NCI-H1092 treated with DMSO at 0.1 percent for 48 hours (cell line): ENCODE data around the gene EFL1.
"Not testable (repeated sequence)": the region's sequence is repeated elsewhere in the genome, so short reads cannot be mapped to it uniquely, and the experiment has no call there.

Source experiments
- DNase-seq: peaks from one replicate; lab custom pipeline; 2025; lab: John Stamatoyannopoulos, UW

Gene EFL1

GRCh38 chr15:82197733-82198594, 64.6 kb downstream of the EFL1 start:
- peak; percentile 13 for DNase-seq

- no peak for DNase-seq
Observed at GRCh38 chr15:82196353-82196752, 66.2 kb downstream of the EFL1 start.

GRCh38 chr15:82195818-82196217, 66.7 kb downstream of the EFL1 start:
- not testable (repeated sequence) for DNase-seq

GRCh38 chr15:82194488-82194887, 68.0 kb downstream of the EFL1 start:
- DNase-seq, result not testable (repeated sequence)

GRCh38 chr15:82193435-82193834, 69.1 kb downstream of the EFL1 start:
- not testable (repeated sequence) for DNase-seq

- not testable (repeated sequence) for DNase-seq
Observed at GRCh38 chr15:82192394-82192793, 70.1 kb downstream of the EFL1 start.

GRCh38 chr15:82186719-82187406, 75.7 kb downstream of the EFL1 start:
- DNase-seq, result no peak

GRCh38 chr15:82186161-82186560, 76.4 kb downstream of the EFL1 start:
- DNase-seq, result no peak

- no peak for DNase-seq
Observed at GRCh38 chr15:82184776-82185175, 77.8 kb downstream of the EFL1 start.

GRCh38 chr15:82184355-82184754, 78.2 kb downstream of the EFL1 start:
- no peak for DNase-seq

GRCh38 chr15:82183121-82184031, 79.2 kb downstream of the EFL1 start:
- no peak for DNase-seq

GRCh38 chr15:82181371-82181770, 81.2 kb downstream of the EFL1 start:
- DNase-seq, result no peak

GRCh38 chr15:82178061-82178460, 84.5 kb downstream of the EFL1 start:
- DNase-seq, result no peak

GRCh38 chr15:82177291-82178010, 85.1 kb downstream of the EFL1 start:
- DNase-seq, result no peak

- no peak for DNase-seq
Observed at GRCh38 chr15:82176542-82176941, 86.0 kb downstream of the EFL1 start.

- no peak for DNase-seq
Observed at GRCh38 chr15:82174471-82175235, 87.9 kb downstream of the EFL1 start.

GRCh38 chr15:82173108-82173507, 89.4 kb downstream of the EFL1 start:
- no peak for DNase-seq

- DNase-seq, result no peak
Observed at GRCh38 chr15:82172506-82172905, 90.0 kb downstream of the EFL1 start.

GRCh38 chr15:82168757-82169156, 93.8 kb downstream of the EFL1 start:
- DNase-seq, result no peak

- DNase-seq, result no peak
Observed at GRCh38 chr15:82168296-82168695, 94.2 kb downstream of the EFL1 start.

- DNase-seq, result no peak
Observed at GRCh38 chr15:82165948-82166376, 96.6 kb downstream of the EFL1 start.
